Ovary (tissue), 9 donors: ENCODE data around the gene BTBD9. TPM values are rescaled to one million over a fixed set of nuclear protein-coding genes. Genes with fewer than 3 reads are reported as not detected.

ENCODE experiments used
- DNase-seq, 5 donors: peaks; one replicate each; pipeline ENCODE4 v3.0.0-alpha.2; 2019 to 2020
- H3K27ac ChIP-seq, 2 donors: fragments of 200-600 bp; one replicate each; pipeline versions ENCODE4 v1.5.1 to v1.8.0; 2019 to 2022
- H3K27me3 ChIP-seq: fragments of 200-600 bp; one replicate; pipeline ENCODE4 v1.8.0; 2022
- H3K36me3 ChIP-seq: fragments of 200-600 bp; sonication (generic); one replicate; pipeline ENCODE4 v1.5.1; 2019
- H3K4me1 ChIP-seq: one replicate; pipeline ENCODE4 v1.8.1; 2013; ENCODE audit warnings: mild to moderate bottlenecking, moderate library complexity; ENCODE audit not compliant: insufficient read depth
- H3K4me3 ChIP-seq: fragments of 200-600 bp; sonication (generic); one replicate; pipeline ENCODE4 v1.5.1; 2017
- H3K9me3 ChIP-seq, 2 donors: fragments of 200-600 bp in 1 of 2; sonication (generic) in 1 of 2; one replicate each; pipeline versions ENCODE4 v1.5.1 to v1.8.1; 2013 to 2019; ENCODE audit warnings: mild to moderate bottlenecking in 1 of 2, moderate library complexity in 1 of 2
- CTCF ChIP-seq, 3 donors: fragments of 450-650 bp in 2 of 3; fragments of 200-600 bp in 1 of 3; IDR thresholded peaks; one replicate each; pipeline versions ENCODE4 v1.5.1 to v1.8.0; 2016 to 2022; ENCODE audit warnings: antibody characterized with exemption in 3 of 3, mild to moderate bottlenecking in 1 of 3
- EP300 ChIP-seq: sonication (generic); formaldehyde crosslinking; IDR thresholded peaks from one replicate; pipeline ENCODE4 v1.6.1; 2017; ENCODE audit warnings: antibody characterized with exemption
- POLR2A ChIP-seq: fragments of 450-650 bp; IDR thresholded peaks from one replicate; pipeline ENCODE4 v1.6.1; 2017; ENCODE audit warnings: antibody characterized with exemption, mild to moderate bottlenecking, moderate library complexity
- WGBS, 3 donors: extraction: QIAGEN DNeasy Blood & Tissue Kit in 1 of 3; methylation state at CpG; one replicate each; pipeline versions ENCODE4 v1.1.5 to v1.1.7; 2013 to 2017; 5-methylcytosine and 5-hydroxymethylcytosine counted together
- intact Hi-C, 4 donors: fragments of 100-400 bp; cut with DNase I; formaldehyde crosslinking; loops; one replicate each; pipeline versions ENCODE4 v1.11.0 to v1.15.1; 2022 to 2023
- polyA plus RNA-seq, 2 donors: library from polyadenylated mRNA; stranded (reverse); fragments of 200-250 nt in 1 of 2; fragments of 350-450 nt in 1 of 2; fragmentation: Illumina TruSeq in 1 of 2; extraction: RNeasy Lipid Tissue Mini Kit (QIAGEN cat#74804) in 1 of 2; gene quantifications; one replicate each; pipeline ENCODE4 v1.2.3, GENCODE V29; 2013 to 2014
- total RNA-seq, 7 donors: library from RNA; depleted of rRNA in 2 of 7; stranded (reverse); fragments of >200 nt in 2 of 7; fragmentation: NEBNext Ultra II Directional in 3 of 7; extraction: Animal tissue kit (Norgen Biotek cat#: 25700) in 3 of 7; gene quantifications; one replicate each; pipeline versions ENCODE4 v1.1.0 to v1.2.4, GENCODE V29; 2016 to 2023
- donor health status: DM: no; HTN: no; CAD: no; lungs with moderate emphysema.
- donor health status: DM: no; HTN: no; CAD: no.
- donor health status: Bipolar disorder and iron deficiency.
- donor health status: DM: yes; HTN: yes; CAD: no.
- donor health status: DM: no; HTN: no; CAD: no.
- donor health status: DM: yes; HTN: yes; CAD: no.

Gene BTBD9
- total and polyA plus RNA-seq, 9 donors: 7.2 to 28.8 (median 21.0) TPM

GRCh38 chr6:38271081-38271480 lies 368.6 kb downstream of the BTBD9 start:
- Histone ChIP-seq H3K4me1 (no peaks in the 10 kb centered on the region), H3K27ac (no peak overlapping the region), H3K4me3 (no peak overlapping the region), H3K9me3 (no peaks in the 10 kb centered on the region), H3K27me3 (no peaks in the 10 kb centered on the region), H3K36me3 (no peaks in the 10 kb centered on the region)
- intact Hi-C loops: no loop called here
- TF ChIP-seq EP300: no peak
- TF ChIP-seq POLR2A: no peak
- no peak for TF ChIP-seq CTCF (IDR thresholded peaks at IDR 0.05)
- no peak for DNase-seq

GRCh38 chr6:38270367-38270766 lies 369.4 kb downstream of the BTBD9 start:
- Histone ChIP-seq H3K27ac (no peak overlapping the region), H3K4me3 (no peak overlapping the region), H3K27me3 (peaks cover 3% of the 10 kb centered on the region), H3K36me3 (no peaks in the 10 kb centered on the region), H3K9me3 (no peaks in the 10 kb centered on the region), H3K4me1 (no peaks in the 10 kb centered on the region)
- intact Hi-C loops: no loop called here
- DNase-seq: no peak
- WGBS, 3 donors: 95 to 98% (median 96%) methylated on average over 1 of the region's 1 CpG
- TF ChIP-seq POLR2A (no peak), CTCF (IDR thresholded peaks at IDR 0.05) (no peak), EP300 (no peak)

- H3K4me1 ChIP-seq: no peaks in the 10 kb centered on the region
- WGBS, 3 donors: 71 to 80% (median 76%) methylated on average over 9 of the region's 9 CpGs
- intact Hi-C loops: no loop called here
- H3K27ac ChIP-seq: no peak overlapping the region
- no peaks in the 10 kb centered on the region for H3K36me3 ChIP-seq
- TF ChIP-seq CTCF (IDR thresholded peaks at IDR 0.05): no peak
- TF ChIP-seq POLR2A: no peak
- TF ChIP-seq EP300: no peak
- H3K9me3 ChIP-seq: no peaks in the 10 kb centered on the region
- no peak for DNase-seq
- peaks cover 3% of the 10 kb centered on the region for H3K27me3 ChIP-seq
- H3K4me3 ChIP-seq: no peak overlapping the region
Measured at GRCh38 chr6:38269461-38270172, 370.1 kb downstream of the BTBD9 start.

GRCh38 chr6:38268342-38268741 lies 371.4 kb downstream of the BTBD9 start:
- Histone ChIP-seq H3K4me3 (no peak overlapping the region), H3K27ac (no peak overlapping the region), H3K4me1 (no peaks in the 10 kb centered on the region), H3K9me3 (no peaks in the 10 kb centered on the region), H3K36me3 (no peaks in the 10 kb centered on the region), H3K27me3 (peaks cover 3% of the 10 kb centered on the region)
- no peak for TF ChIP-seq EP300
- TF ChIP-seq CTCF (IDR thresholded peaks at IDR 0.05): no peak
- no peak for TF ChIP-seq POLR2A
- DNase-seq: no peak
- intact Hi-C loops: no loop called here
- WGBS, 3 donors: 15 to 24% (median 16%) methylated on average over 4 of the region's 4 CpGs
